Nephron progenitor cell (in vitro differentiated cells): ENCODE measurements around the gene NR1D1.

Experiments
- DNase-seq: peaks from one replicate; pipeline ENCODE4 v3.0.0; 2021
- H3K27ac Mint-ChIP-seq: 2 replicates; pipeline ENCODE4 v1.8.0; 2021; ENCODE audit warnings: mild to moderate bottlenecking, moderate library complexity, mixed read lengths
- H3K27me3 Mint-ChIP-seq: 2 replicates; pipeline ENCODE4 v1.8.0; 2021; ENCODE audit warnings: mild to moderate bottlenecking, low read depth, mixed read lengths; ENCODE audit not compliant: poor library complexity
- H3K36me3 Mint-ChIP-seq: 2 replicates; pipeline ENCODE4 v1.8.0; 2021; ENCODE audit warnings: low read depth, mixed read lengths
- H3K4me1 Mint-ChIP-seq: 2 replicates; pipeline ENCODE4 v1.8.0; 2021; ENCODE audit warnings: mixed read lengths
- H3K4me3 Mint-ChIP-seq: 2 replicates; pipeline ENCODE4 v1.8.0; 2021; ENCODE audit warnings: mild to moderate bottlenecking, moderate library complexity, mixed read lengths
- H3K9me3 Mint-ChIP-seq: 2 replicates; pipeline ENCODE4 v1.8.0; 2021; ENCODE audit warnings: mild to moderate bottlenecking, moderate library complexity, mixed read lengths
- CTCF ChIP-seq: fragments of 200-600 bp; sonication (generic); IDR thresholded peaks from 2 replicates; pipeline ENCODE4 v1.5.0; 2021; ENCODE audit warnings: antibody characterized with exemption

NR1D1 gene

DNA sequence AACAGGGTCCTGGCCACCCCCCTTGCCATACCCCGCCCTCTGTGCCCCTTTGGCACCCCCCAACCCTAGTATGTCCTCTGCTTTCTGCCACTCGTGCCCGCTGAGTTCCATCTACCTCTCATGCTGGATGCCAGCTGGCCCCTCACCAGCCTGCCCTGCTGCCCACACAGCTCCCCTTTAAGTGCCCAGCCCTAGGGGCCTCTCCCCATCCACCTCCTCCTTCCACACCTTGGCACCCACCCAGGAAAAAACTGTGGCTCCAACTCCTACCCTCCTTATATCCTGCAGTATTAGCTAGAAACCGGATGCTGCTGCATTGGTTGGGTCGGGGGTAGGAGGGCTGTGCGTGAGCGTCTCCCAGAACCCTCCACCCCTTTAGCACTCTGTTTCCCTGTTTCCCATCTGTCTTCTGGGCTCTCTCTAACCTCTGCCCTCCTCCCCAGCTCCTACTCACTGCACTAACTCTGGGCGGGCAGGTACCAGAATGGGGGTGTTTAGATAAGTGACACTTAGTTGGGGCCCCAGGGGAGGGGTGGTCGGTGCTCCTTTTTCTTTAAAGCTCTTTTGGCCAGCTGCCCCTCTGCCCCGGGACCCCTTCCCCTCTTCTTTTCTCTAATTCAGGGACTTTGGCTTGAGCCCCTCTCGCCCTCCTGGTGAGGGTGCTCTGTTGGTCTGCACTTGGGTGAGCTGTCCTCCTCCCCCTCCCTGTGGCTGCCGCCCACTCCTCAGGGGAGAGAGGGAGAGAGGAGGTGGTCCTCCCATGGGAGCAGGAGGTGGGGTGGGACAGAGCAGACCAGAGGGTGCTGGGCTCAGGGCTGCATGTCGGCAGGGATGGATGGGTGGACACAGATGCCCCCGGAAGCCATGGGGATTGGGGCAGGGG is 9.9 kb downstream of the NR1D1 start:
- TF ChIP-seq CTCF, result no peak
- H3K27ac Mint-ChIP-seq, result no peak overlapping the region
- H3K4me1 Mint-ChIP-seq, result peaks cover 69% of the 10 kb centered on the region
- no peaks in the 10 kb centered on the region for H3K9me3 Mint-ChIP-seq
- H3K36me3 Mint-ChIP-seq, result peaks cover 30% of the 10 kb centered on the region
- no peaks in the 10 kb centered on the region for H3K27me3 Mint-ChIP-seq
- DNase-seq, result no peak
- H3K4me3 Mint-ChIP-seq, result peak overlapping the region; percentile 63

DNA sequence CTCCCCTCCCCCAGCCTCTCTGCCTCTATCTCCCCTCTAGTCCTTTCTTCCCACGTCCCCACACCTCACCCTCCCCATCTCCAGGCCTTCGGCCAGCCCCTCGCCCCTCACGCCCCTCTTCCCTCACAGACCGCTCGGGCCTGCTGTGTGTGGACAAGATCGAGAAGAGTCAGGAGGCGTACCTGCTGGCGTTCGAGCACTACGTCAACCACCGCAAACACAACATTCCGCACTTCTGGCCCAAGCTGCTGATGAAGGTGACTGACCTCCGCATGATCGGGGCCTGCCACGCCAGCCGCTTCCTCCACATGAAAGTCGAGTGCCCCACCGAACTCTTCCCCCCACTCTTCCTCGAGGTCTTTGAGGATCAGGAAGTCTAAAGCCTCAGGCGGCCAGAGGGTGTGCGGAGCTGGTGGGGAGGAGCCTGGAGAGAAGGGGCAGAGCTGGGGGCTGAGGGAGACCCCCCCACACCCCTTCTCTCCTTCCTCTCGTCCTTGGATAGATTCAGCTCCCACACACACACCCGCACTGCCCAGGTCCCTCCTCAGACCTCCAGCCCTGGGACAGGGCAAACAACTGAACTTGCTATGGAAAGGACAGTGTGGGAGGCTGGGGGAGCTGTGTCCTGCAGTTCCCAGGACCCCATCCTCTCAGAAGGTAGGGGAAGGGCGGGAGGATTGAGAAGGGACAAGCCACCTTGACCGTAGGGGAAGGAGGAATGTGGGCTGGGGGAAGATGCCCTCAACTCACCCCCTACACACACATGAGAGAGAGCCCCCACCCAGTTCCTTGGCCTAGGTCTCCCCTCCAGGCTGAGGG is 11.1 kb downstream of the NR1D1 start:
- peak overlapping the region; percentile 69 for H3K4me3 Mint-ChIP-seq
- H3K27ac Mint-ChIP-seq, result peak overlapping the region; percentile 97
- no peak for TF ChIP-seq CTCF

DNA sequence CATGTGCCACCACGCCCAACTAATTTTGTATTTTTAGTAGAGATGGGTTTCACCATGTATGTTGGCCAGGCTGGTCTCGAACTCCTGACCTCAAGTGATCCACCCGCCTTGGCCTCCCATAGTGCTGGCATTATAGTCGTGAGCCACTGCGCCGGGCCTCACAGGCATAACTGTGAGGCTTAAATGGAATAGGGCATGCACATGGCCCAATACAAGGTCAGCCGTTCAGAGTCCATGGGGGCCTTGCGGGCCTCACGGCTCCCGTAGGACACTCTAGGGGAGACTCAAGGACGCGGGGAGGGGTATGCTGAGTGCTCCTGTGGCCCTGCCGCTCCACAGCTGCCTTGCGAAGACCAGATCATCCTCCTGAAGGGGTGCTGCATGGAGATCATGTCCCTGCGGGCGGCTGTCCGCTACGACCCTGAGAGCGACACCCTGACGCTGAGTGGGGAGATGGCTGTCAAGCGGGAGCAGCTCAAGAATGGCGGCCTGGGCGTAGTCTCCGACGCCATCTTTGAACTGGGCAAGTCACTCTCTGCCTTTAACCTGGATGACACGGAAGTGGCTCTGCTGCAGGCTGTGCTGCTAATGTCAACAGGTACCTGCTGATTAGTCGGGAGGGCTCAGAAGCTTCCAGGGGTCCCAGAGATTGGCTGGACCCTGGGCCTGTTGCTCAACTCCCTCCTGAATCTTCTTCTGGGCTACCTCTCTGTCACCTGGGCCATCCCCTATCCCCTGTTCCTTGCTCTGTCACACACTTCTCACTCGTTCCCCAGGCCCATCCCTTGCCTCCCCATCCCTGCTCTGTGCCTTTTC is 12.3 kb downstream of the NR1D1 start:
- no peak for TF ChIP-seq CTCF
- peak overlapping the region; percentile 55 for H3K4me3 Mint-ChIP-seq
- H3K27ac Mint-ChIP-seq, result peak overlapping the region; percentile 90
- peaks cover 53% of the 10 kb centered on the region for H3K4me1 Mint-ChIP-seq
- no peaks in the 10 kb centered on the region for H3K27me3 Mint-ChIP-seq
- H3K9me3 Mint-ChIP-seq, result no peaks in the 10 kb centered on the region
- peaks cover 28% of the 10 kb centered on the region for H3K36me3 Mint-ChIP-seq
- DNase-seq, result no peak

More for the DNA sequence above, 11.1 kb downstream of the NR1D1 start:
- H3K36me3 Mint-ChIP-seq, result peaks cover 35% of the 10 kb centered on the region
- H3K27me3 Mint-ChIP-seq, result no peaks in the 10 kb centered on the region
- no peak for DNase-seq
- H3K4me1 Mint-ChIP-seq, result peaks cover 64% of the 10 kb centered on the region
- no peaks in the 10 kb centered on the region for H3K9me3 Mint-ChIP-seq

DNA sequence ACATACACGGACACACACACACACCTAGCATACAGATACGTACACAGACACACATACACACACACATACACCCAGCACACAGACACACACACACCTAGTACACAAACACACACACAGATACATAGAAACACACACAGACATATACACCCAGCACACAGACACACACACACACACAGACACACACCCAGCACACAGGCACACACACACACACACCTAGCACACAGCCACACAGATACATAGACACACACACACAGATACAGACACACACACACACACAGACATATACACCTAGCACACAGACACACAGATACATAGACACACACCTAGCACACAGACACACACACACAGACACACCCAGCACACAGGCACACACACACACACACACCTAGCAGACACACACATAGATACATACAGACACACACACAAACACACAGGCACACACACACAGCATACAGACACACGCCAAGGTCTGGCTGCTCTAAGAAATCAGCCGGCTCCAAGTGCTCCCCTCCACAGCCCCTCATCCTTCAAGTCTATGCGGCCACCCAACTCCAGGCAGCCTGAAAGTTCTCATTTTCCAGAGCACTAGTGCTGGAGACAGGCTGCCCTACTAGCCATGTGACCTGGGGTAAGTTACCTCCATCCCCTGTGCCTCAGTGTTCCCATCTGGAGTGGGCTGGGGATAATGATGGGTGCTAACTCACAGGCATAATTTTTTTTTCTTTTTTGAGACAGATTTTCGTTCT is 13.2 kb downstream of the NR1D1 start:
- Mint-ChIP-seq H3K4me1 (peaks cover 44% of the 10 kb centered on the region), H3K4me3 (no peak overlapping the region), H3K27me3 (no peaks in the 10 kb centered on the region), H3K36me3 (peaks cover 28% of the 10 kb centered on the region), H3K27ac (no peak overlapping the region), H3K9me3 (no peaks in the 10 kb centered on the region)
- no peak for DNase-seq
- TF ChIP-seq CTCF, result no peak
